Activated CD8-positive, alpha-beta T cell treated with anti-CD3 and anti-CD28 coated beads, Interleukin-2, amount 10 ng/mL, durations not matched to agents 7 days and 5 days (primary cell): ENCODE measurements around the gene NABP1. TPM values are rescaled to one million over a fixed set of nuclear protein-coding genes. Genes with fewer than 3 reads are reported as not detected.

Experiments
- total RNA-seq, 2 experiments: library from RNA; stranded (reverse); gene quantifications; one replicate each; pipeline ENCODE4 v1.2.3, GENCODE V29; 2021

The NABP1 gene
- total RNA-seq, 2 experiments from 2014 or later = 52.4 to 54.1 TPM

Other genes starting within 250 kb of the NABP1 start
- gene CAVIN2, start 169.0 kb downstream of the NABP1 start, total RNA-seq = not detected